ENCODE data around the gene VASN.

Gene VASN

GRCh38 chr16:4347765-4348509 lies 23.7 kb upstream of the VASN start:
- no peaks in the 10 kb centered on the region for H3K9me3 ChIP-seq (ENCODE audit: control insufficient read depth, low read length)
- H3K23ac ChIP-seq (ENCODE audit: low read length in 2 of 2), result no peak overlapping the region
- H2BK15ac ChIP-seq (ENCODE audit: low read depth, poor library complexity, severe bottlenecking), result no peak overlapping the region
- H3K4me3 ChIP-seq (ENCODE audit: insufficient read depth in 1 of 2, low read depth in 1 of 2, low read length in 2 of 2), result no peak overlapping the region
- no peak overlapping the region for H3K18ac ChIP-seq (ENCODE audit: low read depth in 1 of 2, low read length in 2 of 2)
- H3K27me3 ChIP-seq (ENCODE audit: control insufficient read depth in 1 of 2, insufficient read depth in 1 of 2, low read length in 2 of 2), result no peaks in the 10 kb centered on the region
- no peak overlapping the region for H2BK120ac ChIP-seq (ENCODE audit: low read depth, low read length)
- DNase-seq, result no peak
- no peak overlapping the region for H2BK12ac ChIP-seq (ENCODE audit: low read length in 2 of 2)
- peaks cover 21% of the 10 kb centered on the region for H3K79me1 ChIP-seq (replicated peaks; ENCODE audit: low read length, poor library complexity, severe bottlenecking)
- no peak overlapping the region for H3K27ac ChIP-seq (ENCODE audit: low read length, poor library complexity, severe bottlenecking)
- H3K9ac ChIP-seq (ENCODE audit: low read length), result no peak overlapping the region
- no peak overlapping the region for H2AFZ ChIP-seq (ENCODE audit: low read depth, low read length)
- 96% methylated on average over 17 of the region's 17 CpGs for WGBS
- no peak overlapping the region for H4K8ac ChIP-seq (ENCODE audit: low read length)
- H3K36me3 ChIP-seq (ENCODE audit: control insufficient read depth in 1 of 2, insufficient read depth in 2 of 2, low read depth in 1 of 2, low read length in 2 of 2), result peaks cover 0 to 20% of the 10 kb centered on the region in 2 experiments
- peaks cover 19% of the 10 kb centered on the region for H3K4me1 ChIP-seq (ENCODE audit: control insufficient read depth, insufficient read depth, low read depth, low read length)
- no peak overlapping the region for H2BK5ac ChIP-seq (ENCODE audit: low read depth, low read length, poor library complexity, severe bottlenecking)
- H3K4ac ChIP-seq (ENCODE audit: low read depth in 1 of 2, low read length in 2 of 2), result no peak overlapping the region
- H3K14ac ChIP-seq (ENCODE audit: low read length in 2 of 2), result no peak overlapping the region
- H4K91ac ChIP-seq (ENCODE audit: low read length), result no peak overlapping the region
- no peak overlapping the region for H3K4me2 ChIP-seq (ENCODE audit: low read length, poor library complexity, severe bottlenecking)
- H2AK5ac ChIP-seq (ENCODE audit: low read length, severe bottlenecking), result no peak overlapping the region

GRCh38 chr16:4349332-4349731 lies 22.3 kb upstream of the VASN start:
- Histone ChIP-seq H3K4me2 (ENCODE audit: low read length, poor library complexity, severe bottlenecking) (no peak overlapping the region), H3K14ac (ENCODE audit: low read length in 2 of 2) (no peak overlapping the region), H3K27ac (ENCODE audit: low read length, poor library complexity, severe bottlenecking) (no peak overlapping the region), H3K4ac (ENCODE audit: low read depth in 1 of 2, low read length in 2 of 2) (no peak overlapping the region), H3K79me1 (replicated peaks; ENCODE audit: low read length, poor library complexity, severe bottlenecking) (peaks cover 10% of the 10 kb centered on the region), H2AFZ (ENCODE audit: low read depth, low read length) (no peak overlapping the region), H3K27me3 (ENCODE audit: control insufficient read depth in 1 of 2, insufficient read depth in 1 of 2, low read length in 2 of 2) (no peaks in the 10 kb centered on the region), H2BK12ac (ENCODE audit: low read length in 2 of 2) (no peak overlapping the region), H3K4me1 (ENCODE audit: control insufficient read depth, insufficient read depth, low read depth, low read length) (peaks cover 11% of the 10 kb centered on the region), H2AK5ac (ENCODE audit: low read length, severe bottlenecking) (no peak overlapping the region), H3K23ac (ENCODE audit: low read length in 2 of 2) (no peak overlapping the region), H2BK120ac (ENCODE audit: low read depth, low read length) (no peak overlapping the region), H2BK5ac (ENCODE audit: low read depth, low read length, poor library complexity, severe bottlenecking) (no peak overlapping the region), H4K8ac (ENCODE audit: low read length) (no peak overlapping the region), H3K9me3 (ENCODE audit: control insufficient read depth, low read length) (no peaks in the 10 kb centered on the region), H3K4me3 (ENCODE audit: insufficient read depth in 1 of 2, low read depth in 1 of 2, low read length in 2 of 2) (no peak overlapping the region), H3K18ac (ENCODE audit: low read depth in 1 of 2, low read length in 2 of 2) (no peak overlapping the region), H2BK15ac (ENCODE audit: low read depth, poor library complexity, severe bottlenecking) (no peak overlapping the region), H3K9ac (ENCODE audit: low read length) (peak overlapping the region; percentile 41), H4K91ac (ENCODE audit: low read length) (no peak overlapping the region), H3K36me3 (ENCODE audit: control insufficient read depth in 1 of 2, insufficient read depth in 2 of 2, low read depth in 1 of 2, low read length in 2 of 2) (peaks cover 0 to 19% of the 10 kb centered on the region in 2 experiments)
- DNase-seq, result no peak
- 100% methylated on average over 2 of the region's 5 CpGs for WGBS

DNA sequence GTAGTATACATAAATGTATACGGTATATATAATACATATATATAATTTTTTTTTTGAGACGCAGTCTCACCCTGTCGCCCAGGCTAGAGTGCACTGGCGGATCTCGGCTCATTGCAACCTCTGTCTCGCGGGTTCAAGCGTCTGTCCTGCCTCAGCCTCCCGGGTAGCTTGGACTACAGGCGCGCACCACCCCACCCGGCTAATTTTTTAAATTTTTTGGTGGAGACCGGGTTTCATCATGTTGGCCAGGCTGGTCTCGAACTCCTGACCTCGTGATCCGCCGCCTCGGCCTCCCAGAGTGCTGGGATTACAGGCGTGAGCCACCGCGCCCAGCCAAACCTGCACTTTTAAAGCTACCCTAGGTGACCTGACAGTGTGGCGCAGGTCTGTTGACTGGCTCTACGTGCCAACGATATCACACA lies 21.3 kb upstream of the VASN start:
- H3K9me3 ChIP-seq (ENCODE audit: control insufficient read depth, low read length), result no peaks in the 10 kb centered on the region
- H2BK15ac ChIP-seq (ENCODE audit: low read depth, poor library complexity, severe bottlenecking), result no peak overlapping the region
- 39% methylated on average over 23 of the region's 24 CpGs for WGBS
- H2AFZ ChIP-seq (ENCODE audit: low read depth, low read length), result no peak overlapping the region
- peaks cover 0 to 22% of the 10 kb centered on the region in 2 experiments for H3K36me3 ChIP-seq (ENCODE audit: control insufficient read depth in 1 of 2, insufficient read depth in 2 of 2, low read depth in 1 of 2, low read length in 2 of 2)
- H4K8ac ChIP-seq (ENCODE audit: low read length), result no peak overlapping the region
- no peak overlapping the region for H4K91ac ChIP-seq (ENCODE audit: low read length)
- no peak overlapping the region for H2BK5ac ChIP-seq (ENCODE audit: low read depth, low read length, poor library complexity, severe bottlenecking)
- no peak overlapping the region for H2AK5ac ChIP-seq (ENCODE audit: low read length, severe bottlenecking)
- no peak overlapping the region for H3K23ac ChIP-seq (ENCODE audit: low read length in 2 of 2)
- H3K18ac ChIP-seq (ENCODE audit: low read depth in 1 of 2, low read length in 2 of 2), result peak overlapping the region; percentile 87 to 88
- H3K4me1 ChIP-seq (ENCODE audit: control insufficient read depth, insufficient read depth, low read depth, low read length), result peaks cover 11% of the 10 kb centered on the region
- H3K4me3 ChIP-seq (ENCODE audit: insufficient read depth in 1 of 2, low read depth in 1 of 2, low read length in 2 of 2), result peak overlapping the region; percentile 94 to 98
- H2BK120ac ChIP-seq (ENCODE audit: low read depth, low read length), result no peak overlapping the region
- DNase-seq, result no peak
- H3K79me1 ChIP-seq (replicated peaks; ENCODE audit: low read length, poor library complexity, severe bottlenecking), result peaks cover 8% of the 10 kb centered on the region
- no peaks in the 10 kb centered on the region for H3K27me3 ChIP-seq (ENCODE audit: control insufficient read depth in 1 of 2, insufficient read depth in 1 of 2, low read length in 2 of 2)
- H3K4me2 ChIP-seq (ENCODE audit: low read length, poor library complexity, severe bottlenecking), result peak overlapping the region; percentile 81
- peak overlapping the region in 1 of 2 experiments; percentile 98 for H3K14ac ChIP-seq (ENCODE audit: low read length in 2 of 2)
- no peak overlapping the region for H2BK12ac ChIP-seq (ENCODE audit: low read length in 2 of 2)
- peak overlapping the region in 1 of 2 experiments; percentile 90 for H3K4ac ChIP-seq (ENCODE audit: low read depth in 1 of 2, low read length in 2 of 2)
- no peak overlapping the region for H3K27ac ChIP-seq (ENCODE audit: low read length, poor library complexity, severe bottlenecking)
- H3K9ac ChIP-seq (ENCODE audit: low read length), result peak overlapping the region; percentile 94

- Histone ChIP-seq H2BK12ac (ENCODE audit: low read length in 2 of 2) (peak within 1 kb of the TSS in 1 of 2 experiments; percentile 56), H3K79me1 (replicated peaks; ENCODE audit: low read length, poor library complexity, severe bottlenecking) (peaks cover 6% of the 10 kb centered on the region), H3K36me3 (ENCODE audit: control insufficient read depth in 1 of 2, insufficient read depth in 2 of 2, low read depth in 1 of 2, low read length in 2 of 2) (peaks cover 0 to 22% of the 10 kb centered on the region in 2 experiments), H3K4me3 (ENCODE audit: insufficient read depth in 1 of 2, low read depth in 1 of 2, low read length in 2 of 2) (peak within 1 kb of the TSS; percentile 94 to 98), H3K14ac (ENCODE audit: low read length in 2 of 2) (peak within 1 kb of the TSS in 1 of 2 experiments; percentile 98), H3K18ac (ENCODE audit: low read depth in 1 of 2, low read length in 2 of 2) (peak within 1 kb of the TSS; percentile 87 to 88), H3K4me2 (ENCODE audit: low read length, poor library complexity, severe bottlenecking) (peak within 1 kb of the TSS; percentile 81), H3K9ac (ENCODE audit: low read length) (peak within 1 kb of the TSS; percentile 94), H2BK15ac (ENCODE audit: low read depth, poor library complexity, severe bottlenecking) (no peak within 1 kb of the TSS), H3K27ac (ENCODE audit: low read length, poor library complexity, severe bottlenecking) (peak within 1 kb of the TSS; percentile 20), H3K27me3 (ENCODE audit: control insufficient read depth in 1 of 2, insufficient read depth in 1 of 2, low read length in 2 of 2) (no peaks in the 10 kb centered on the region), H2BK120ac (ENCODE audit: low read depth, low read length) (peak within 1 kb of the TSS; percentile 90), H2AK5ac (ENCODE audit: low read length, severe bottlenecking) (no peak within 1 kb of the TSS), H3K9me3 (ENCODE audit: control insufficient read depth, low read length) (no peaks in the 10 kb centered on the region), H4K91ac (ENCODE audit: low read length) (peak within 1 kb of the TSS; percentile 84), H4K8ac (ENCODE audit: low read length) (peak within 1 kb of the TSS; percentile 78), H3K4ac (ENCODE audit: low read depth in 1 of 2, low read length in 2 of 2) (peak within 1 kb of the TSS in 1 of 2 experiments; percentile 90), H2BK5ac (ENCODE audit: low read depth, low read length, poor library complexity, severe bottlenecking) (no peak within 1 kb of the TSS), H2AFZ (ENCODE audit: low read depth, low read length) (peak within 1 kb of the TSS; percentile 89), H3K23ac (ENCODE audit: low read length in 2 of 2) (peak within 1 kb of the TSS in 1 of 2 experiments; percentile 98), H3K4me1 (ENCODE audit: control insufficient read depth, insufficient read depth, low read depth, low read length) (peaks cover 11% of the 10 kb centered on the region)
- DNase-seq, result peak; percentile 93
- WGBS, result under 1% methylated on average over 75 of the region's 81 CpGs
Measured at GRCh38 chr16:4350787-4351659, 20.6 kb upstream of the VASN start, which contains the start of gene PAM16. Gene PAM16 (minus strand): TSS chr16:4351321. CDS start chr16:4351234, 87 bp downstream.
